GM12892 (cell line): ENCODE measurements around the gene ARMH2.

ENCODE experiments used
- POLR2A ChIP-seq: IDR thresholded peaks from 2 replicates; pipeline ENCODE4 v1.6.1; 2011; ENCODE audit warnings: low read depth, low read length, control low read depth
- POLR2AphosphoS5 ChIP-seq: IDR thresholded peaks from 2 replicates; pipeline ENCODE4 v1.6.1; 2011; ENCODE audit warnings: low read depth, low read length, control low read depth

- TF ChIP-seq POLR2AphosphoS5 (no peak), POLR2A (no peak)
Measured at GRCh38 chr6:24797596-24798216, 1.0 kb downstream of the ARMH2 start.
